HFFc6 (cell line): ENCODE measurements around the gene CCM2. TPM values are rescaled to one million over a fixed set of nuclear protein-coding genes. Genes with fewer than 3 reads are reported as not detected.
A peak's percentile ranks its signal among the peaks of the same experiment; 100 is the strongest.

ENCODE experiments used
- DNase-seq: peaks from one replicate; pipeline ENCODE4 v3.0.0-alpha.2; 2018
- H3K27ac Mint-ChIP-seq: 2 replicates; pipeline ENCODE4 v1.8.0; 2020; ENCODE audit warnings: mild to moderate bottlenecking, mixed read lengths
- H3K27me3 Mint-ChIP-seq: 2 replicates; pipeline ENCODE4 v1.8.0; 2021; ENCODE audit warnings: mild to moderate bottlenecking, moderate library complexity, mixed read lengths; ENCODE audit not compliant: insufficient read depth
- H3K36me3 Mint-ChIP-seq: 2 replicates; pipeline ENCODE4 v1.8.0; 2021; ENCODE audit warnings: low read depth, mixed read lengths
- H3K4me1 Mint-ChIP-seq: 2 replicates; pipeline ENCODE4 v1.8.0; 2020; ENCODE audit warnings: low read depth, mixed read lengths
- H3K4me3 Mint-ChIP-seq: 2 replicates; pipeline ENCODE4 v1.8.0; 2020; ENCODE audit warnings: mild to moderate bottlenecking, moderate library complexity, mixed read lengths
- H3K9me3 Mint-ChIP-seq: 2 replicates; pipeline ENCODE4 v1.8.0; 2020; ENCODE audit warnings: mild to moderate bottlenecking, mixed read lengths
- CTCF ChIP-seq: fragments of 200-600 bp; sonication (generic); IDR thresholded peaks from 2 replicates; pipeline ENCODE4 v1.5.0; 2021; ENCODE audit warnings: antibody characterized with exemption, mild to moderate bottlenecking
- total RNA-seq, 6 experiments: library from RNA; stranded (reverse); fragmentation: NEBNext Ultra II Directional; extraction: Animal tissue kit (Norgen Biotek cat#: 25700); gene quantifications; 2 replicates in 1 of 6; 3 replicates in 5 of 6; pipeline ENCODE4 v1.2.3, GENCODE V29; 2021

CCM2 gene
- total RNA-seq, 6 experiments from 2014 or later: 50.3 to 57.4 (median 52.7) TPM

- Mint-ChIP-seq H3K4me1 (peaks cover 15% of the 10 kb centered on the region), H3K27ac (no peak overlapping the region), H3K36me3 (no peaks in the 10 kb centered on the region), H3K4me3 (peak overlapping the region; percentile 9; the same call in 1 of the 2 replicates), H3K27me3 (peaks cover 16% of the 10 kb centered on the region), H3K9me3 (no peaks in the 10 kb centered on the region)
- DNase-seq: peak; percentile 27
- no peak for TF ChIP-seq CTCF
Measured at GRCh38 chr7:44959433-44959951, 40.5 kb upstream of the CCM2 start.

- Mint-ChIP-seq H3K4me1 (peaks cover 15% of the 10 kb centered on the region), H3K36me3 (no peaks in the 10 kb centered on the region), H3K27ac (peak overlapping the region; percentile 0; the same call in 1 of the 2 replicates), H3K27me3 (peaks cover 12% of the 10 kb centered on the region), H3K4me3 (no peak overlapping the region), H3K9me3 (no peaks in the 10 kb centered on the region)
- no peak for DNase-seq
- TF ChIP-seq CTCF: no peak
Measured at GRCh38 chr7:44960011-44960580, 39.9 kb upstream of the CCM2 start.

- DNase-seq: no peak
- TF ChIP-seq CTCF: no peak
- Mint-ChIP-seq H3K27me3 (peaks cover 12% of the 10 kb centered on the region), H3K4me3 (no peak overlapping the region), H3K4me1 (peaks cover 15% of the 10 kb centered on the region), H3K9me3 (no peaks in the 10 kb centered on the region), H3K27ac (no peak overlapping the region), H3K36me3 (no peaks in the 10 kb centered on the region)
Measured at GRCh38 chr7:44961844-44962482, 38.0 kb upstream of the CCM2 start.

- Mint-ChIP-seq H3K4me1 (peaks cover 15% of the 10 kb centered on the region), H3K9me3 (no peaks in the 10 kb centered on the region), H3K4me3 (no peak overlapping the region), H3K27ac (no peak overlapping the region), H3K36me3 (no peaks in the 10 kb centered on the region), H3K27me3 (peaks cover 10% of the 10 kb centered on the region)
- TF ChIP-seq CTCF: no peak
- no peak for DNase-seq
Measured at GRCh38 chr7:44962483-44963251, 37.3 kb upstream of the CCM2 start.

GRCh38 chr7:44963364-44964290 lies 36.4 kb upstream of the CCM2 start:
- H3K4me1 Mint-ChIP-seq: peaks cover 14% of the 10 kb centered on the region
- H3K9me3 Mint-ChIP-seq: no peaks in the 10 kb centered on the region
- no peak overlapping the region for H3K4me3 Mint-ChIP-seq
- no peaks in the 10 kb centered on the region for H3K36me3 Mint-ChIP-seq
- TF ChIP-seq CTCF: no peak
- no peak overlapping the region for H3K27ac Mint-ChIP-seq
- no peak for DNase-seq
- H3K27me3 Mint-ChIP-seq: peaks cover 10% of the 10 kb centered on the region
